TTC549 (cell line): Measurements from ENCODE around the gene TSC22D1.
"Not testable (repeated sequence)": the region's sequence is repeated elsewhere in the genome, so short reads cannot be mapped to it uniquely, and the experiment has no call there.

ENCODE experiments used
- FAIRE-seq: peaks from 2 replicates; lab custom pipeline; 2012; peaks lifted over from hg19 to GRCh38; lab: Jason Lieb, UNC

TSC22D1 gene

DNA sequence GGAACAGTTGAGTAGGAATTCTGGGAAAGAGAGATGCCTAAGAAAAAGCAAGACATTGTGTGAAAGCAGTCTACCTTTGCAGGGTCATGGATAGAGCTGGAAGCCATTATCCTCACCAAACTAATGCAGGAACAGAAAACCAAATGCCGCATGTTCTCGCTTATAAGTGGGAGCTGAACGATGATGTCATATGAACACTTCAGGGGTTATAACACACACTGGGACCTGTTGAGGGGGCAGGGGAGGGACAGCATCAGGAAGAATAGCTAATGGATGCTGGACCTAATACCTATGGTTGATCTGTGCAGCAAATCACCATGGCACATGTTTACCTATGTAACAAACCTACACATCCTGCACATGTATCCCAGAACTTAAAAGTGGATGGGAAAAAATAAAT lies 69.9 kb downstream of the TSC22D1 start:
- no peak for FAIRE-seq

DNA sequence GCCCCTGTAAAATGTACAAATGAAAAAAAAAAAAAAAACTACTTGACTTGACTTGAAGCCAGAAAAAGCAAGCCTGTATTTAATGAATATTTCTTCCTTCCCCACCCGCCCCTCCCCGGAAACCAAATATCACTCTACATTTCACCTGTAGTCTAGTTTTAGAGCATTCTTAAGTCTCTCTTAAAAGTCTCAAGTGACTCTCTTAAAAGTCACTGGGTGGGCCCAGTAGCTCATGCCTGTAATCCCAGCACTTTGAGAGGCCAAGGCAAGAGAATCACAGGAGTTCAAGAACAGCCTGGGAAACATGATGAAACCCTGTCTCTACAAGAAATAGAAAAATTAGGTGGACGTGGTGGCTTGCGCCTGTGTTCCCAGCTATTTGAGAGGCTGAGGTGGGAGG lies 72.0 kb downstream of the TSC22D1 start:
- no peak for FAIRE-seq

DNA sequence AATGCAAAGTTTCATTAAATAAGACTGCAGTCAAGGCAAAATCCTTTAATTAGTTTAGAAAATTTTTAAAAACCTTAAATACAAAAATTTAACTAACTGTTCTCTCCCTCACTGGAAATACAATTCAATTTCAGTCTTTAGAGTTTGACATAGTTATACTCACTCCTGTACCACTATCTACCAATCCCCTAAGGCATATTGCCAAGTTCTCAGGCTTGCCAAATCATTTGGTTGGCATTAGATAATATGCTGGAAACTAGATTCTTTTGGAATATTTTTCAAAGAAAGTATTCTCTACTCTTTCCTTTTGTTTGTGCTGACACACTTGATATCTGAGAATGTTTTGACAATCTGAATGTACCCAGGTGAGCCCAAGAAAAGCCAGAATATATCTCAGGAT lies 77.2 kb downstream of the TSC22D1 start:
- FAIRE-seq, result no peak

DNA sequence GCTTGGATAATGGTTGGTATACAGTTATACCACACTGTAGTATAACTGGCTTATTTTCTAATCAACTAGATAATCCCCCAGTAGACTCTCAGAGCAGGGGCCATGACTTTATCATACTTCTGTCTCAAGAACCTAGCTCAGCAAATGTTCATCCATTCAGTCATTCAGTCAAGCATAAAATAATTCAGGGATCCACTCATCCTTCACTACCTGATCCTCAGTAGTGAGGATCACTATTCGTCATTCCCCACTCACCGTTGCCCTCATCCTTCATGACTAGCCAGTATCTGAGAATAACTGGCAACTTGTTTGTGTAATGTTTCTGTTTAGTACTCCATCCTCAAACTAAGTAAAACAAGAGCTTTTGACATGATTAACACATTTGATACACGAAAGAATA lies 77.6 kb downstream of the TSC22D1 start:
- FAIRE-seq, result no peak

DNA sequence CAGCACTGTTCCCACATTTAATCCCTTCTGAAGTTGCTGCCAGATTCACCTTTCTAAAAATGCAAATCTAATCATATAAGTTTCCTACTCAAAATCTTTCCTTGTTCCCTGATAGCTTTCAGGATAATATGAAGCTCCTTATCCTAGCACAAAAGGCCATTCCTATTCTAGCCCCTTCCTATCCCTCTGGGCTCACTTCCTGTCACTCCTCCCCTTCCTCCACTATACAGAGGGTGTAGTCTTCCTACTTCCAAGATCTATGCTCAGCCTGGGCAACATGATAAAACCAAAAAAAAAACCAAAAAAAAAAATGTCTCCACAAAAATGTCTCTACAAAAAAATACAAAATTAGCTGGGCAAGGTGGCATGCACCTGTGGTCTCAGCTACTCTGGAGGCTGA lies 78.3 kb downstream of the TSC22D1 start:
- no peak for FAIRE-seq

DNA sequence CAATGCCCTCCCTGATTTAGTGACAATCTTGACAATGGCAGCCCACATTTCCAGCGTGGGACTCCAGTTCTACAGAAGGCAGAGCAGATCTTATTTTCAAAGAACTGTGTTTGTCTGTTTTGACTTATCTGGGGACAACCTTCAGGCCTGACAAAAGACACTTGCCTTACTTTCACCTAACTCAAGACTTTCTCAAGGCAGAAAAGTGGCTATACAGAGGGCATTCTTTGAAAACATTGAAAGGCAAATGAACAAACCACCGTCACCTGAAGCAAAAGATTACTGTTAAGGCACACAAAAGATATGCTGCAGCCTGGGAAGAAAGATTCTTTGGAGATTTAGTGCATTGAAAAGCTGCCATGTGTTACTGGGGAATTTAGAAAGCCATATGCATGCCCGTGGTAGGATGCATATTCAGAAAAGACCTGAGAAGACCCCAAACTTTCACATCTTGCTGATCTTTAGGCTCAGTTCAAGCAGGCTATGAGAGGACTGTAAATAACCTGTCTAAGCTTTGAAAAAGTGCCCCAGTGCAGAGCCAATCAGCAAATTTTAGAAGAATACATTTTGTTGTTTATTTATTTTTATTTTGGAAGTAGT lies 82.8 kb downstream of the TSC22D1 start:
- FAIRE-seq, result no peak

DNA sequence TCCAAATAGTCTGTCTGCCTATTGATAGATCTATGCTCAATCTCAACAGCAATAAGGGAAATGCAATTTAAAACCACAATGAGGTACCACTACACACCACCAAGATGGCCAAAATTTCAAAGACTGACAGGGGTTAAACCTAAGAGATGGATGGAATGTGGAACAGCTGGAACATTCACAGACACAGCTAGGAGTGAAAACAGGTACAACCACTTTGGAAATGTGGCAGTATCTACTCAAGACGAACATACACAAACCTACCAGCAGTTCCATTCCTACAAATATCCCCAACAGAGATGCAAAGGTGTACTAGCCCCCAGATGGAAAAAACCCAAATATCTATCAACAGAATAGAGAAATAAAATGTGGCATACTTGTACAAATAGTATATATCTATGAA lies 86.4 kb downstream of the TSC22D1 start:
- no peak for FAIRE-seq

DNA sequence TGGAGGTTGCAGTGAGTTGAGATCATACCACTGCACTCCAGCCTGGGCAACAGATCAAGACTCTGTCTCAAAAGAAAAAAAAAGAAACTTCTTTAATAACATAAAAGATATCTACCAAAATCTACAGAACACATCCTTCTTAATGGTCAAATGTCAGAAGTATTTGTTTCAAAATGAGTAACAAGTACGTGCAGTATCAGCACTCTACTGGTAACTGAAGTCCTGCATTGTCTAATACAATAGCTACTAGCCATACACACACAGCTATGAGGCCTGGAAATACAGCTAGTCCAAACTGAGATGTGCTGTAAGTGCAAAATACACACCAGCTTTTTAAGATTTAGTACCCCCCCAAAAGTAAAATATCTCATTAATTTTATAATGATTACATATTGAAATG lies 88.1 kb downstream of the TSC22D1 start:
- FAIRE-seq, result no peak

DNA sequence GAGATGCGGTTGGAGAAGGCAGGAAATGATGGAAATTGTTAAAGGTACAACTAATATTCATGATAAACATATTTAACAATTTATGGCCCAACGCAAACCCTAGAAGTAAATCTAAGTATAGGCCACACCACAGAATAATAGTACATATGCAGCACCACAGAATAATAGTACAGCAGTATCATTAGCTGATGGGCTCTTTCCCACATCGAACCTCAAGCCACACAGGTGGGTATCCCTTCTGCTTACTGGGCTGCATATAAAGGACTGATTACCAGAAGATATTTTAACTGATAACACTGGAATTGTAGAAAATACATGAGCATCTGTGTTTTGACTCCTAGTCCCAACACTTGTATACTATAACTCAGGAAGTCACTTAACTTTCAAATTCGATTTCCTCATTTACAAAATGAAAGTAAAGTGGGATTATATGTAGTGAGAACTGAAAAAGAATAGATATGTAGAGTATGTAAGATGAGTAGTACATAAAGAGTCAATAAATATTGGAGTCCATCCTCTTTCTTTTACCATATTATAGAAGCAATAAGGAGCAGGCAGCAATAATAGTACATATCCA lies 91.5 kb downstream of the TSC22D1 start:
- no peak for FAIRE-seq

DNA sequence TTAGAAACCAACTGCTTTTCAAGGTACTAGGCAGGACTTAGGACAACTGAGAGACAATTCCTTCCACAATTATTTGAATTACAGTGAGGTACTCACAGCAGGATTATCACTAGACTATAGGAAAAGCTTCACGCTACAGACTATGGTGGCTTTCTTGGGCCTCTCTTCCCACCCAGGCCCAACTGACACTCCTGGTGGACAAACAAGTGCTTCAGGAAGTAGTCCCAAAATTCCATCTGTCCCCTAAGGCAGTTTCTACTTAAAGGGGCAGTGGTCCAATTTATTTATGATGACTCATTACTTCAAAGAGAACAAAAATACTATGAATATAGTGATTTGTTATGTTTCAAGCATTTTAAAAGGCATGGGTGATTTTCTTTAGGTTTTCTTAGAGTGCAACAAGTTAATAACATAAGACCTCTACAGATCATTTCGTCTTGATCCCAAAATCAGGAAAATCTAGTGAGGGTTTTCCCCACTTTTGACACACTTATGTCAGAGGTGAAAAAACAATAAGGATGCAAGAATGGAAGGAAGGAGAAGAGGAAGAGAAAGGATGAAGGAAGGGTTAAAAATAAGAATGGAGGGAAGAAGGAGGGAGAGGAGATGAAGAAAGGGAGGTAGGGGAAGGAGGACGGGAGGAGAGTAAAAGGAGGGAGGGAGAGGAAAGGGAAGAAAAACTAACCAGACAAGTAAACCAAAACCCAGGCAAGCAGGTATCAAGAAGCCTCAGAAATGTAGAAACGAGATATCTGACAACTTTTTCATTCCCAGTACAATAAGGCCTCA lies 101.8 kb downstream of the TSC22D1 start:
- no peak for FAIRE-seq

DNA sequence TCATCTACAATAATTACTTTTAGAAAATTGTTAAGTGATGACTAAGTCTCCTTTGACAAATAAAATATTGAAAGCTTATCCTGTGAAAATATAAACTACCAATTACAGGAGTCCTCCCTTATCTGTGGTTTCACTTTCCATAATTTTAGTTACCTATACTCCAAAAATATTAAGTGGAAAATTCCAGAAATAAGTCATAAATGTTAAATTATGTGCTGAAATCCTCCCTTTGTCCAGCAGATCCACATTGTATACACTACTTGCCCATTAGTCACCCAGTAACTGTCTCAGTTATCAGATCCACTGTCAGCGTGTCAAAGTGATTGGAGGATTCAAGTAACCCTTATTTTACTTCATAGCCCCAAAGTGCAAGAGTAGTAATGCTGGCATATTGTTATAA lies 104.4 kb downstream of the TSC22D1 start:
- no peak for FAIRE-seq

DNA sequence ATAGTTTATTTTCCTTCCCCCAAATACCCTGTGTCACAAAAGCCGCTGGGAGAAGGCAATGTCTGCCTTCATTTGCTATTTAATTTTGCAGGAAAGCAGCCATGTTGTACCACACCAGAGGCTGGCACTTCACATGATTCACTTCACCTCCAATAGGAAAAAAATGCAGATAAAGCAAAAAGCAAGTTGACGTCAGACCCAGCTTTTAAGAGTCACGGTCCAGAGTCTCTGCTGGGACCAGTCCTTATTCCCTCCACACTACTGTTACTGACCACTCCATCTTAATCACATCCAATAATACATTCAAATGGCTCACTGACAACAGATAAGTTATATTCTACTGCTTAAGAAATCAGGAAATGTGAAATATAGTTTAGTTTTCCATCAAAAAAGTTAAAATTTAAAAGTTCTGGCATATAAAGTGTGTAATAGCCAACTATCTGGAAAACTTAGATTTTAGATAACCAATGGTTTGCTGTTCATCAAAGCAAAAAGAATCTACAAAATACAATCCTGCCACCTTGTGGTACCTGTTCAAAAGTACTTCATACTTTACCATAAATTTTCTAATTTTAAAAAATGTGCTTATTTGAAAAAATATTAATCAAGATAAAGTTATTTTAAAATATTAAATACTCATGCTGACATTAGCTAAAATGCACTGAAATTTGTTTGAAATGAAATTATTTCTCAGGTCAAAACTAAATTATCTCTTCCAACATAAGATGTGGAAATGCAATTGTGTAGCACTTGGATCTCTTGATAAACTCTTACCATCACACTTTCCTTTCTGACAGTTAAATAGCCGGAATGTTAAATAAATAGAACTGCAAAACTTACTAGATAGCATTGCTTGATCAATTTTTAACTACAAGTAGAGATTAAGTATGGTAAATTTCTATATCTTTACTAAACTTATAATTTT lies 105.2 kb downstream of the TSC22D1 start:
- FAIRE-seq, result peak; percentile 98

DNA sequence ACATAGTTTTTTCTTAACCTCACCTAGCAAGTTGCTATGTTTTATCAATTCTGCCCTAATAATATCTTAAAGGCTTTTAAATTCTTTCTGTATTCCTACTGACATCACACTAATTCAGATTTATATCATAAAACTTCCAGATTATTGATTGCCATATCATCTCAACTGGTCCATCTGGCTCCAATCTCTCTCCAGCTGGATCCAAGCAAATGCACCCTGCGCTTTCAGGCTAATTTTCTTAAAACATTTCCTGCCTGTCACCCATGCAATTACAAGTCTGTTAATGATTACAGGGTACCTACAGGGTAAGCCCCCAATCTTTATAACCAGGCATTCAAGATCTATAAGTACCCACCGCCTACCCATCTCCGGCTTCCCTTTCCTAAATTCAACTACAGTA lies 107.3 kb downstream of the TSC22D1 start:
- no peak for FAIRE-seq

DNA sequence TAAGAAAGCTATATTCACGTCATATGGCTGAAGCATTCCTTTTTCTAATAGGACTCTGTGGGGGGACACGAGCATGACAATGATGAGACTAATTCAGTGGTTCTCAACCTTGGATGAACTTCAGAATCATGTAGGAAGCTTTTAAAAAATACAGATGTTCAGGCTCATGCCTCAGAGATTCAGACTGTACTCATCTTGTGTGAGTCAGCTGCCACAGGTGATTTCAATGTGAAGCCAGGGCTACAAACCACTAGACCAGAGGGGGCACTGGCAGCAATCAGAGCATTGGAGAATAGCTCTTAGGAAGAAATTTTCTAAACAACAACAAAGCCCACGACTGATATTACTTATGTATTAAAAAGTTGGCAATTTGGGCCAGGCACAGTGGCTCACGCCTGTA lies 110.8 kb downstream of the TSC22D1 start:
- no peak for FAIRE-seq

DNA sequence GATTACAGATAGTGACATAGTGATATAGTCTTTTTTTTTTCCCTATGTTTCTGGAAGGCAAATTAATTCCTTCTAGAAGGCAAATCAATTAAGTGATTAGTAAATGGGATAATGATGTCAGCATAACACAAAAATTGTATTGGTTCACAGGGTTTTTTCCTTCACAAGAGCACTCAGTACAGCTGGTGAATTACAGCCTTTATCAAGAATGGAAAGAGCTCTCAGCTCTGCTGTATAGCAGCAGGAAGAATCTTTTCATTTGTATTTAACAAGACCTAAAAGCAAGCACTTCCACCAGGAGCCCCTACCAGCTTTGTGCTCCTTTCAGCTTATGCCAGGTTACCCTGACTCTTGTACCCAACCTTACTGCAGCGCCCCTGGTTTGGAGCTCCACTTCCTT lies 111.7 kb downstream of the TSC22D1 start:
- FAIRE-seq, result no peak

DNA sequence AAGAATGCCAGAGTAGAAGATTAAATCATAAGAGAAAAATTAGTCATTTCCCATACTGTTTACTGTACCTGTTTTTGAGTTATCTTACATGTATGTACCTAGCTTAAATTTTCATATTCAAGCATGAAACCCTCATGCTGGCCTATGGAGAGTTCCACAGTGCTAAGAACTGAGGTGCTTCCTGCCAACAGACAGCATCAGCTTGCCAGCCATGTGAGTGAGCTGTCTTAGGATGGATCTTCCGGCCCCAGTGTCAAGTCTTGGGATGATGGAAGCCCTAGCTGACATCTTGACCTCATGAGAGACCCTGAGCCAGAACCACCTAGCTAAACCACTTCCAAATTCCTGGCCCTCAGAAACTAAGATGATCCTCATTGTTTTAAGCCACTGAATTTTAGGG lies 112.4 kb downstream of the TSC22D1 start:
- no peak for FAIRE-seq

DNA sequence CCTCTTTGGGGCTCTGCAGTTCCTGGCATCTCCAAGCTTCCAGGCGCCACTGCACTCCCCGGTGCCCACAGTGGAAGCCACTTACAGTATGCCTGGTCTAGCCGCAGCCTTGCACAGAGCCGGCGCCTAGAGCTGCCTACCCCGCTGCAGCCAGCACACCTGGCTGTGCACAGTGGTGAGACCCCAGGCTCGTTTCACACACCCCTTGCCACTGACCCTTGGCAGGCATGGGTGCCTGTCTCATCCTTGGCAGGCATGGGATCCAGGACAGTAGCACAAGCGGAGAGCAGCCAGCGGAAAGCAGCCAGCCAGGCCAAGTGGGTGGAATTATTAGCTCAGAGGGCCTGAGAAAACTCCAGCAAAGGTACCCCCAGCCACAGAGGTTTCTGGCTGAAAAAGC lies 116.5 kb downstream of the TSC22D1 start:
- no peak for FAIRE-seq

DNA sequence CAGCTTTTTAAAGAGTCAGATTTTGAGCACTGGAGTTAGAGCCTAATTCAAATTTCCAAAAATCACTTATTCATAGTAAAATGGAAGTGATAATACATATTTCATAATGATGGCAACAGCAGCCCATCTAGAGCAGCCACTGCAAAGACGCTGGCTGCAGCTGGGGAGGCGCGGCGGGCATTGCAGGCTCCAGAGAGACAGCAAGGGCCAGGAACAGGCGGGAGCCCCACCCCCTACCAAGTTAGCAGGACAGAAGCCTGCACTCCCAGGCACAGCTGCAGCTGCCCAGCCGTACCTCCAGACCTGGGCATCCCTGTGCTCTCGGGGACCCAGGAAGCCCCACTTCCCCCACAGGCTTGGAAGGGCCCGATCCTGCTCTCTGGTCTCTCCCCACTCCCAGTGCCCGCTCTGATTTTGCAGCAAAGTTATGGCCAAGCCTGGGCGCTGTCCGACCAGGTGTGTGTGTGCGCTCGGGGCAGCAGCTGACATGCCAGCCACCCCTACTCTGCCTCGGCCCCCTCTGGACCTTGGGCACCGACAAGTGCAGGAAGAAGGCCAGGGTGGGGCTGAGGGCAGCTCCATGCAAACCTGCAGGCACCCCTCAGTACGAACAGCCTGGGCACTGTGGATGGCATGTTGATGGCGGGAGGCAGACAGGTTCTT lies 117.7 kb downstream of the TSC22D1 start:
- no peak for FAIRE-seq

DNA sequence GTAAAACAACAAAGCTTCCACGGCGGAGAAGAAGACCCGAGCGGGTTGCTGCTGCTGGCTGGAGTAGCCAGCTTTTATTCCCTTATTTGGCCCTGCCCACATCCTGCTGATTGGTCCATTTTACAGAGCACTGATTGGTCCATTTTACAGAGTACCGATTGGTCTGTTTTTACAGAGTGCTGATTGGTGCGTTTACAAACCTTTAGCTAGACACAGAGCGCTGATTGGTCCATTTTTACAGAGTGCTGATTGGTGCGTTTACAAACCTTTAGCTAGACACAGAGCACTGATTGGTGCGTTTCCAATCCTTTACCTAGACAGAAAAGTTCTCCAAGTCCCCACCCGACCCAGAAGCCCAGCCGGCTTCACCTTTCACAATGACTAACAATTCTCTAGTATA lies 119.9 kb downstream of the TSC22D1 start:
- not testable (repeated sequence) for FAIRE-seq

DNA sequence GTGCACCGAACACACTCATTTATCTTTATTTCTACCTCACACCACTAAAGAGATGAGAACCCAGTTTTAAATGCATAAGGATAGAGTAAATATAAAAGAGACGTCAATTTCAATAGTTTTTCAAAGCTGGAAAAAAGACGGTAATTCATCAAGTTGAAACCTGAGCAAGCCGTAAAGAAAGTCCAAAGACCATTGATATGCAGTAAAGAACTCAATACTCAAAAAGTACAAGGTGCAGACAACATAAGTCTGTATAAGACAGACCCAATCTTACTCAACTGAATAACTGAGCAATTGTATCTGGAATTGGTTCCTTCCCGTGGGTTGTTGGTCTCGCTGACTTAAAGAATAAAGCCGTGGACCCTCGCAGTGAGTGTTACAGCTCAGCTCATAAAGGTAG lies 120.4 kb downstream of the TSC22D1 start:
- no peak for FAIRE-seq

DNA sequence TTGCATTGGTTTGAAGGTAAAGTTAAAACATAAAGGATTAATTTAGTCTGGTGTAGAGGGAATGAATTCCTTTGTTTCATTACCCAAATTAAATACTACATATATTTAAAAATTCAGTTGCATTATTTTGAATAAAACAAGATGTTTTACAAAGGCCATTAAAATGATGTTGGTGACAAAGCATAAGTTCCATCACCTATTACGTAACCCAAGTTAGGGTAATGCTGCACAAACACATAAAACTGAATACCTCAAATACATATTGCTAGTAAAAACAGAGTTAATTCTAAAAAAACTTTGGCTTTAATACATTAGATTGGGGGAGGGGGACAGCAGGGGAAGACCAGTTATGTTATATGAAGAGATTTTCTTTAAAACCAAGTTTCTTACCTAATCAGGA lies 122.2 kb downstream of the TSC22D1 start:
- no peak for FAIRE-seq

DNA sequence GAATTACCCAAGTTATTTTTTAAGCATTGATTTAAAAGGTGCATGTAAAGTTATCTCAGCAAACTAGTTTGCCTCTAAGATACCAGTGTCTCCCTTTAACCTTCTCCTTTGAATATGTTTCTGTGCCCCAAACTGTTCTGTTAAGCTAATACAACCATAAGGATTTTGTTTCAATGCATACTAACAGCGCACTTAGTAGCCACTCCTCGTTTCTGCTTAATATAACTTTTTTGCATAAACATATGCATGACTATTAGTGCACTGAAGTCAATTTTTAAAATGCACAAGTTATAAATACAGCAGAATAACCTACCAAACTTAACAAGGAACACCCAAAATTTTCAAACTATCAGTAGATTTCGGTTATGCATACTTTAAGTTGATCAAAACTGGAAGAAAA lies 123.1 kb downstream of the TSC22D1 start:
- no peak for FAIRE-seq
